ENCODE results near the gene HSP90AA1.
A peak's percentile ranks its signal among the peaks of the same experiment; 100 is the strongest.
"Not testable (repeated sequence)": the region's sequence is repeated elsewhere in the genome, so short reads cannot be mapped to it uniquely, and the experiment has no call there.

The HSP90AA1 gene

GRCh38 chr14:102086972-102087761, at the start of gene HSP90AA1:
Gene HSP90AA1 (minus strand): TSS chr14:102087044. CDS start chr14:102086378, 666 bp downstream.
- DNase-seq (ENCODE audit: low read depth in 1 of 2, low spot score in 1 of 2), result peak; percentile 97
- TF ChIP-seq JUND (IDR thresholded peaks at IDR 0.05; ENCODE audit: low read depth), result no peak
- in situ Hi-C loops (cut with HindIII; ENCODE audit: low pct_unique_long_range_greater_than_20kb, low sequenced_read_pairs), result no loop called here

- DNase-seq (ENCODE audit: low read depth in 1 of 2, low spot score in 1 of 2); in situ Hi-C loops (cut with HindIII; ENCODE audit: low pct_unique_long_range_greater_than_20kb, low sequenced_read_pairs): not testable (repeated sequence)
Observed at GRCh38 chr14:102135456-102135855, 48.6 kb upstream of the HSP90AA1 start.

GRCh38 chr14:102134719-102135118, 47.9 kb upstream of the HSP90AA1 start:
- DNase-seq (ENCODE audit: low read depth in 1 of 2, low spot score in 1 of 2); in situ Hi-C loops (cut with HindIII; ENCODE audit: low pct_unique_long_range_greater_than_20kb, low sequenced_read_pairs): not testable (repeated sequence)

- DNase-seq (ENCODE audit: low read depth in 1 of 2, low spot score in 1 of 2); in situ Hi-C loops (cut with HindIII; ENCODE audit: low pct_unique_long_range_greater_than_20kb, low sequenced_read_pairs): not testable (repeated sequence)
Observed at GRCh38 chr14:102134021-102134420, 47.2 kb upstream of the HSP90AA1 start.

- DNase-seq (ENCODE audit: low read depth in 1 of 2, low spot score in 1 of 2), result no peak
- in situ Hi-C loops (cut with HindIII; ENCODE audit: low pct_unique_long_range_greater_than_20kb, low sequenced_read_pairs), result no loop called here
- no peak for TF ChIP-seq JUND (IDR thresholded peaks at IDR 0.05; ENCODE audit: low read depth)
Observed at GRCh38 chr14:102131741-102132140, 44.9 kb upstream of the HSP90AA1 start.

GRCh38 chr14:102126807-102127455, 40.1 kb upstream of the HSP90AA1 start:
- TF ChIP-seq JUND (IDR thresholded peaks at IDR 0.05; ENCODE audit: low read depth), result no peak
- DNase-seq (ENCODE audit: low read depth in 1 of 2, low spot score in 1 of 2), result no peak
- in situ Hi-C loops (cut with HindIII; ENCODE audit: low pct_unique_long_range_greater_than_20kb, low sequenced_read_pairs), result no loop called here

GRCh38 chr14:102125546-102125945, 38.7 kb upstream of the HSP90AA1 start:
- in situ Hi-C loops (cut with HindIII; ENCODE audit: low pct_unique_long_range_greater_than_20kb, low sequenced_read_pairs), result no loop called here
- 0 out of 2 replicates have a peak, but pooled peaks have one; percentile 24 for TF ChIP-seq JUND (IDR thresholded peaks at IDR 0.05; ENCODE audit: low read depth)
- peak; percentile 26 to 52 for DNase-seq (ENCODE audit: low read depth in 1 of 2, low spot score in 1 of 2)

- no peak for DNase-seq (ENCODE audit: low read depth in 1 of 2, low spot score in 1 of 2)
- in situ Hi-C loops (cut with HindIII; ENCODE audit: low pct_unique_long_range_greater_than_20kb, low sequenced_read_pairs), result no loop called here
- TF ChIP-seq JUND (IDR thresholded peaks at IDR 0.05; ENCODE audit: low read depth), result no peak
Observed at GRCh38 chr14:102124419-102124818, 37.6 kb upstream of the HSP90AA1 start.

- no peak for DNase-seq (ENCODE audit: low read depth in 1 of 2, low spot score in 1 of 2)
- in situ Hi-C loops (cut with HindIII; ENCODE audit: low pct_unique_long_range_greater_than_20kb, low sequenced_read_pairs), result no loop called here
- no peak for TF ChIP-seq JUND (IDR thresholded peaks at IDR 0.05; ENCODE audit: low read depth)
Observed at GRCh38 chr14:102121567-102121966, 34.7 kb upstream of the HSP90AA1 start.

GRCh38 chr14:102120888-102121287, 34.0 kb upstream of the HSP90AA1 start:
- in situ Hi-C loops (cut with HindIII; ENCODE audit: low pct_unique_long_range_greater_than_20kb, low sequenced_read_pairs), result no loop called here
- DNase-seq (ENCODE audit: low read depth in 1 of 2, low spot score in 1 of 2), result no peak
- TF ChIP-seq JUND (IDR thresholded peaks at IDR 0.05; ENCODE audit: low read depth), result no peak

GRCh38 chr14:102117852-102118251, 31.0 kb upstream of the HSP90AA1 start:
- TF ChIP-seq JUND (IDR thresholded peaks at IDR 0.05; ENCODE audit: low read depth), result no peak
- no peak for DNase-seq (ENCODE audit: low read depth in 1 of 2, low spot score in 1 of 2)
- in situ Hi-C loops (cut with HindIII; ENCODE audit: low pct_unique_long_range_greater_than_20kb, low sequenced_read_pairs), result no loop called here

- TF ChIP-seq JUND (IDR thresholded peaks at IDR 0.05; ENCODE audit: low read depth), result no peak
- DNase-seq (ENCODE audit: low read depth in 1 of 2, low spot score in 1 of 2), result no peak
- in situ Hi-C loops (cut with HindIII; ENCODE audit: low pct_unique_long_range_greater_than_20kb, low sequenced_read_pairs), result no loop called here
Observed at GRCh38 chr14:102116361-102117180, 29.7 kb upstream of the HSP90AA1 start.

GRCh38 chr14:102111101-102111500, 24.3 kb upstream of the HSP90AA1 start:
- no peak for TF ChIP-seq JUND (IDR thresholded peaks at IDR 0.05; ENCODE audit: low read depth)
- no peak for DNase-seq (ENCODE audit: low read depth in 1 of 2, low spot score in 1 of 2)
- in situ Hi-C loops (cut with HindIII; ENCODE audit: low pct_unique_long_range_greater_than_20kb, low sequenced_read_pairs), result no loop called here

- in situ Hi-C loops (cut with HindIII; ENCODE audit: low pct_unique_long_range_greater_than_20kb, low sequenced_read_pairs); DNase-seq (ENCODE audit: low read depth in 1 of 2, low spot score in 1 of 2): not testable (repeated sequence)
Observed at GRCh38 chr14:102109332-102109731, 22.5 kb upstream of the HSP90AA1 start.

All from T47D (cell line).